WTC11 (cell line): ENCODE measurements around the gene HSD17B14. TPM values are rescaled to one million over a fixed set of nuclear protein-coding genes. Genes with fewer than 3 reads are reported as not detected.

Source experiments
- ATAC-seq: fragments of 200-7000 bp; cut with Tn5 transposase; 2 replicates; pipeline ENCODE4 v1.10.0; 2021; ENCODE audit warnings: mild to moderate bottlenecking, moderate library complexity
- CTCF ChIA-PET: fragments of 300-600 bp; sonication (Branson Sonifier 250); formaldehyde crosslinking; loops from one replicate; lab custom pipeline; 2021; ENCODE audit warnings: antibody characterized with exemption; lab: Charles Lee
- POLR2A ChIA-PET: fragments of 350-600 bp; sonication (Branson Sonifier 250); formaldehyde crosslinking; loops from one replicate; lab custom pipeline; 2021; ENCODE audit warnings: antibody characterized with exemption; lab: Charles Lee
- DNase-seq: peaks from one replicate; pipeline ENCODE4 v3.0.0; 2021; ENCODE audit warnings: low spot score
- H3K27ac Mint-ChIP-seq: 2 replicates; pipeline ENCODE4 v1.8.0; 2021; ENCODE audit warnings: mixed read lengths
- H3K27me3 Mint-ChIP-seq: 2 replicates; pipeline ENCODE4 v1.8.0; 2021; ENCODE audit warnings: low read depth, mild to moderate bottlenecking, moderate library complexity, mixed read lengths
- H3K36me3 Mint-ChIP-seq: 2 replicates; pipeline ENCODE4 v1.8.0; 2021; ENCODE audit warnings: mixed read lengths
- H3K4me1 Mint-ChIP-seq: 2 replicates; pipeline ENCODE4 v1.8.0; 2022; ENCODE audit warnings: mixed read lengths
- H3K4me3 Mint-ChIP-seq: 2 replicates; pipeline ENCODE4 v1.8.0; 2021; ENCODE audit warnings: mild to moderate bottlenecking, moderate library complexity, mixed read lengths
- H3K9me3 Mint-ChIP-seq: 2 replicates; pipeline ENCODE4 v1.8.0; 2021; ENCODE audit warnings: mixed read lengths
- AFF4 ChIP-seq: sonication (generic); formaldehyde crosslinking; IDR thresholded peaks from 2 replicates; pipeline ENCODE4 v1.8.1; 2023; ENCODE audit warnings: mild to moderate bottlenecking, missing genetic modification reagents, borderline replicate concordance
- ATF1 ChIP-seq: sonication (generic); formaldehyde crosslinking; IDR thresholded peaks from 2 replicates; pipeline ENCODE4 v1.8.1; 2023; ENCODE audit warnings: mild to moderate bottlenecking, moderate library complexity, missing genetic modification reagents
- ATF3 ChIP-seq: sonication (generic); formaldehyde crosslinking; conservative IDR thresholded peaks from 2 replicates; pipeline ENCODE4 v1.8.1; 2022; ENCODE audit warnings: mild to moderate bottlenecking, missing genetic modification reagents
- ATF6 ChIP-seq: sonication (generic); formaldehyde crosslinking; IDR thresholded peaks from 2 replicates; pipeline ENCODE4 v1.8.1; 2023; ENCODE audit warnings: mild to moderate bottlenecking, missing genetic modification reagents
- CDX4 ChIP-seq: fragments of 250-450 bp; sonication (Bioruptor Pico); IDR thresholded peaks from 2 replicates; pipeline ENCODE4 v1.9.0; 2021; ENCODE audit warnings: moderate library complexity, mild to moderate bottlenecking, inconsistent platforms, borderline replicate concordance
- E2F4 ChIP-seq: sonication (generic); formaldehyde crosslinking; IDR thresholded peaks from 2 replicates; pipeline ENCODE4 v1.8.1; 2022; ENCODE audit warnings: low read depth, mild to moderate bottlenecking, moderate library complexity, missing genetic modification reagents, borderline replicate concordance
- E2F5 ChIP-seq: sonication (generic); formaldehyde crosslinking; IDR thresholded peaks from 2 replicates; pipeline ENCODE4 v1.8.1; 2022; ENCODE audit warnings: mild to moderate bottlenecking, moderate library complexity, missing genetic modification reagents
- FOXK1 ChIP-seq: sonication (generic); formaldehyde crosslinking; IDR thresholded peaks from 2 replicates; pipeline ENCODE4 v1.8.0; 2022; ENCODE audit warnings: mild to moderate bottlenecking, moderate library complexity, missing genetic modification reagents
- MXD4 ChIP-seq: fragments of 250-450 bp; sonication (Bioruptor Pico); IDR thresholded peaks from 2 replicates; pipeline ENCODE4 v1.8.0; 2021; ENCODE audit warnings: mild to moderate bottlenecking, moderate library complexity, borderline replicate concordance
- NFATC4 ChIP-seq: fragments of 250-450 bp; sonication (Bioruptor Pico); IDR thresholded peaks from 2 replicates; pipeline ENCODE4 v1.9.0; 2021; ENCODE audit warnings: mild to moderate bottlenecking
- NFE2L1 ChIP-seq: sonication (generic); formaldehyde crosslinking; IDR thresholded peaks from 2 replicates; pipeline ENCODE4 v1.8.1; 2023; ENCODE audit warnings: missing genetic modification reagents
- NR2C2 ChIP-seq: sonication (generic); formaldehyde crosslinking; IDR thresholded peaks from 2 replicates; pipeline ENCODE4 v1.8.0; 2022; ENCODE audit warnings: mild to moderate bottlenecking, missing genetic modification reagents
- PRDM15 ChIP-seq: sonication (generic); formaldehyde crosslinking; IDR thresholded peaks from 2 replicates; pipeline ENCODE4 v1.8.0; 2022; ENCODE audit warnings: missing genetic modification reagents
- PRRX2 ChIP-seq: fragments of 250-450 bp; sonication (Bioruptor Pico); IDR thresholded peaks from 2 replicates; pipeline ENCODE4 v1.8.0; 2021; ENCODE audit warnings: mild to moderate bottlenecking
- TCF7 ChIP-seq: sonication (generic); formaldehyde crosslinking; IDR thresholded peaks from 2 replicates; pipeline ENCODE4 v1.8.0; 2022; ENCODE audit warnings: mild to moderate bottlenecking, low read depth, missing genetic modification reagents, moderate library complexity
- TEAD1 ChIP-seq: sonication (generic); formaldehyde crosslinking; IDR thresholded peaks from 2 replicates; pipeline ENCODE4 v1.8.0; 2022; ENCODE audit warnings: mild to moderate bottlenecking, missing genetic modification reagents
- USF1 ChIP-seq: sonication (generic); formaldehyde crosslinking; IDR thresholded peaks from 2 replicates; pipeline ENCODE4 v1.8.0; 2022; ENCODE audit warnings: mild to moderate bottlenecking, missing genetic modification reagents
- ZNF138 ChIP-seq: sonication (generic); formaldehyde crosslinking; conservative IDR thresholded peaks from 2 replicates; pipeline ENCODE4 v1.8.1; 2022; ENCODE audit warnings: mild to moderate bottlenecking, moderate library complexity, missing genetic modification reagents
- ZNF416 ChIP-seq: fragments of 250-450 bp; sonication (Bioruptor Pico); IDR thresholded peaks from 2 replicates; pipeline ENCODE4 v1.9.0; 2021; ENCODE audit warnings: mild to moderate bottlenecking, inconsistent platforms
- ZNF512 ChIP-seq: sonication (generic); formaldehyde crosslinking; IDR thresholded peaks from 2 replicates; pipeline ENCODE4 v1.8.1; 2022; ENCODE audit warnings: missing genetic modification reagents, borderline replicate concordance
- total RNA-seq: library from RNA; stranded (reverse); gene quantifications from 3 replicates; pipeline ENCODE4 v1.2.3, GENCODE V29; 2021

Gene HSD17B14
- total RNA-seq, 1 experiment from 2014 or later, result 11.4 TPM

GRCh38 chr19:48836089-48837017 is at the start of gene HSD17B14 (continued):
- TF ChIP-seq ATF6 (CRISPR knock-in tag) (no peak), ZNF416 (CRISPR knock-in tag) (no peak), NFATC4 (CRISPR knock-in tag) (no peak), PRRX2 (no peak)

- ATAC-seq (no peak), DNase-seq (no peak)
- Mint-ChIP-seq H3K27me3 (no peaks in the 10 kb centered on the region), H3K36me3 (no peaks in the 10 kb centered on the region), H3K9me3 (no peaks in the 10 kb centered on the region), H3K27ac (no peak overlapping the region), H3K4me1 (peaks cover 25% of the 10 kb centered on the region), H3K4me3 (no peak overlapping the region)
- CTCF ChIA-PET, result no interaction called here
- POLR2A ChIA-PET, result no interaction called here
- TF ChIP-seq PRDM15 (no peak), E2F5 (CRISPR knock-in tag) (no peak), ATF1 (CRISPR knock-in tag) (no peak), FOXK1 (CRISPR knock-in tag) (no peak), USF1 (no peak), MXD4 (CRISPR knock-in tag) (no peak), TCF7 (no peak), ATF3 (CRISPR knock-in tag) (no peak), ZNF512 (no peak), AFF4 (CRISPR knock-in tag) (no peak), NR2C2 (CRISPR knock-in tag) (no peak), E2F4 (CRISPR knock-in tag) (no peak), NFE2L1 (CRISPR knock-in tag) (no peak), CDX4 (no peak), ZNF138 (no peak), TEAD1 (no peak)
Observed at GRCh38 chr19:48883726-48884125, 47.4 kb upstream of the HSD17B14 start.
